ENCODE results near the gene CHST11.

CHST11 gene

GRCh38 chr12:104704224-104704779 is 247.6 kb downstream of the CHST11 start:
- no peak for DNase-seq

GRCh38 chr12:104707194-104707593 is 250.4 kb downstream of the CHST11 start:
- DNase-seq = no peak

GRCh38 chr12:104707794-104708558 is 251.2 kb downstream of the CHST11 start:
- no peak for DNase-seq

- no peak for DNase-seq
Observed at GRCh38 chr12:104708891-104709290, 252.1 kb downstream of the CHST11 start.

GRCh38 chr12:104709692-104710435 is 253.1 kb downstream of the CHST11 start:
- DNase-seq = no peak

GRCh38 chr12:104710940-104711689 is 254.4 kb downstream of the CHST11 start:
- peak in 1 of 2 donors; percentile 30 for DNase-seq

GRCh38 chr12:104712477-104712876 is 255.7 kb downstream of the CHST11 start:
- DNase-seq = no peak

- DNase-seq = no peak
Observed at GRCh38 chr12:104712968-104713367, 256.2 kb downstream of the CHST11 start.

GRCh38 chr12:104713444-104713843 is 256.7 kb downstream of the CHST11 start:
- DNase-seq = no peak

- no peak for DNase-seq
Observed at GRCh38 chr12:104714369-104714768, 257.6 kb downstream of the CHST11 start.

GRCh38 chr12:104716172-104716571 is 259.4 kb downstream of the CHST11 start:
- no peak for DNase-seq

GRCh38 chr12:104718304-104718929 is 261.7 kb downstream of the CHST11 start:
- DNase-seq = no peak

GRCh38 chr12:104719700-104720338 is 263.1 kb downstream of the CHST11 start:
- DNase-seq = no peak

GRCh38 chr12:104720339-104721038 is 263.7 kb downstream of the CHST11 start:
- no peak for DNase-seq

- DNase-seq = no peak
Observed at GRCh38 chr12:104721039-104721405, 264.3 kb downstream of the CHST11 start.

- DNase-seq = no peak
Observed at GRCh38 chr12:104721936-104722335, 265.2 kb downstream of the CHST11 start.

- no peak for DNase-seq
Observed at GRCh38 chr12:104722601-104723534, 266.1 kb downstream of the CHST11 start.

GRCh38 chr12:104723895-104724294 is 267.1 kb downstream of the CHST11 start:
- DNase-seq = no peak

- DNase-seq = no peak
Observed at GRCh38 chr12:104724992-104725585, 268.3 kb downstream of the CHST11 start.

GRCh38 chr12:104725610-104726009 is 268.9 kb downstream of the CHST11 start:
- DNase-seq = no peak

All from hippocampal formation (tissue), 2 donors.